ENCODE data around the gene OLR1. TPM values are rescaled to one million over a fixed set of nuclear protein-coding genes. Genes with fewer than 3 reads are reported as not detected.

The OLR1 gene
- total RNA-seq, 4 donors from 2014 or later = 0.33 to 2.4 (median 0.87) TPM

- Histone ChIP-seq H3K4me1 (no peaks in the 10 kb centered on the region), H3K36me3 (no peaks in the 10 kb centered on the region), H3K4me3 (replicated peaks in 1 of 3) (no peak overlapping the region), H3K9me3 (no peaks in the 10 kb centered on the region), H3K27ac (no peak overlapping the region), H3K27me3 (no peaks in the 10 kb centered on the region)
- intact Hi-C loops (cut with DNase I) = no loop called here
- WGBS, 2 donors = 0% methylated on average over 1 of the region's 1 CpG
- TF ChIP-seq, protein P1, sequence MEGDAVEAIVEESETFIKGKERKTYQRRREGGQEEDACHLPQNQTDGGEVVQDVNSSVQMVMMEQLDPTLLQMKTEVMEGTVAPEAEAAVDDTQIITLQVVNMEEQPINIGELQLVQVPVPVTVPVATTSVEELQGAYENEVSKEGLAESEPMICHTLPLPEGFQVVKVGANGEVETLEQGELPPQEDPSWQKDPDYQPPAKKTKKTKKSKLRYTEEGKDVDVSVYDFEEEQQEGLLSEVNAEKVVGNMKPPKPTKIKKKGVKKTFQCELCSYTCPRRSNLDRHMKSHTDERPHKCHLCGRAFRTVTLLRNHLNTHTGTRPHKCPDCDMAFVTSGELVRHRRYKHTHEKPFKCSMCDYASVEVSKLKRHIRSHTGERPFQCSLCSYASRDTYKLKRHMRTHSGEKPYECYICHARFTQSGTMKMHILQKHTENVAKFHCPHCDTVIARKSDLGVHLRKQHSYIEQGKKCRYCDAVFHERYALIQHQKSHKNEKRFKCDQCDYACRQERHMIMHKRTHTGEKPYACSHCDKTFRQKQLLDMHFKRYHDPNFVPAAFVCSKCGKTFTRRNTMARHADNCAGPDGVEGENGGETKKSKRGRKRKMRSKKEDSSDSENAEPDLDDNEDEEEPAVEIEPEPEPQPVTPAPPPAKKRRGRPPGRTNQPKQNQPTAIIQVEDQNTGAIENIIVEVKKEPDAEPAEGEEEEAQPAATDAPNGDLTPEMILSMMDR (IDR thresholded peaks at IDR 0.05) = no peak
- no peak for TF ChIP-seq POLR2A (IDR thresholded peaks at IDR 0.05)
- DNase-seq = no peak
Measured at GRCh38 chr12:10142976-10143589, 28.8 kb downstream of the OLR1 start.

DNA sequence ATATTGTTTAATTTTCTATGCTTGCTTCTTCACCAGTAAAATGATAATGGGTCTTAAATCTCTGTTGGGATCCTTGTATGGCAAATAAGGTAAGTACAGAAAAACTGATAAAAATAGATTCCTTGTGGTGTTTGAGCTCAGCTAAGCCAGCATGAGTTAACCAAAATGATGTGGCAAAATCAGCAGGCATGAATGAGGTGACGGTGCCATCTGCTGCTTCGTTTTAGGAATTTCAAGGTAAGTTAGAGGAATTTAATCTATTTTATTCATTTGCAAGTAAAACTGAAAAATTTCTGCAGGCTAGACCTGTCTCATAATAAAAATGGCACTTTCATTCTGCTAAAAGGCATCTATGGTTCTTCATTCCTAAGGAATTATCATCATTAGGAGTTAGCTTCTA, 31.9 kb downstream of the OLR1 start:
- TF ChIP-seq POLR2A (IDR thresholded peaks at IDR 0.05) = no peak
- TF ChIP-seq, protein P1 (IDR thresholded peaks at IDR 0.05) = peak in 4 of 6 experiments; percentile 32 to 44 (median 43)
- no peaks in the 10 kb centered on the region for H3K36me3 ChIP-seq
- H3K27me3 ChIP-seq = no peaks in the 10 kb centered on the region
- no peak overlapping the region for H3K4me3 ChIP-seq (replicated peaks in 1 of 3)
- intact Hi-C loops (cut with DNase I) = no loop called here
- H3K4me1 ChIP-seq = no peaks in the 10 kb centered on the region
- H3K9me3 ChIP-seq = no peaks in the 10 kb centered on the region
- 13 to 18% methylated on average over 2 of the region's 2 CpGs for WGBS, 2 donors
- DNase-seq = peak in 1 of 2 donors; percentile 10
- H3K27ac ChIP-seq = no peak overlapping the region

GRCh38 chr12:10136637-10137205, 35.2 kb downstream of the OLR1 start:
- WGBS, 2 donors = 78 to 82% methylated on average over 13 of the region's 13 CpGs
- H3K4me1 ChIP-seq = no peaks in the 10 kb centered on the region
- intact Hi-C loops (cut with DNase I) = loop anchor here (10.0 kb wide), 1 partner anchor 102 kb away; the partner anchor contains the start of gene CLEC9A
- no peaks in the 10 kb centered on the region for H3K27me3 ChIP-seq
- H3K9me3 ChIP-seq = no peaks in the 10 kb centered on the region
- no peak overlapping the region for H3K4me3 ChIP-seq (replicated peaks in 1 of 3)
- H3K36me3 ChIP-seq = no peaks in the 10 kb centered on the region
- DNase-seq = no peak
- TF ChIP-seq POLR2A (IDR thresholded peaks at IDR 0.05) = no peak
- TF ChIP-seq, protein P1 (IDR thresholded peaks at IDR 0.05) = no peak
- no peak overlapping the region for H3K27ac ChIP-seq

DNA sequence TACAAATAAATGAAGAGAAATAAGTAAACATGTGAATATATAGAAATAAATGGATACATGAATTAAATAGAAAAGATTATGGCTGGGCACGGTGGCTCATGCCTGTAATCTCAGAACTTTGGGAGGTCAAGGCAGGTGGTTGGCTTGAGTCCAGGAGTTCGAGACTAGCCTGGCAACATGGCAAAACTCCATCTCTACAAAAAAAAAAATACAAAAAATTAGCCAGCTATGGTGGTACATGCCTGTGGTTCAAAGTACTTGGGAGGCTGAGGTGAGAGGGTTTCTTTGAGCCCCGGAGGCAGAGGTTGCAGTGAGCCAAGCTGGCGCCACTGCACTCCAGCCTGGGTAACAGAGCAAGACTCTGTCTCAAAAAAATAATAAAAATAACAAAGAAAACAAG, 36.8 kb downstream of the OLR1 start:
- H3K36me3 ChIP-seq = no peaks in the 10 kb centered on the region
- no peak overlapping the region for H3K27ac ChIP-seq
- intact Hi-C loops (cut with DNase I) = loop anchor here (10.0 kb wide), 1 partner anchor 100 kb away; the partner anchor contains the start of gene CLEC9A
- H3K9me3 ChIP-seq = no peaks in the 10 kb centered on the region
- H3K4me1 ChIP-seq = no peaks in the 10 kb centered on the region
- DNase-seq = no peak
- 80 to 83% methylated on average over 4 of the region's 4 CpGs for WGBS, 2 donors
- H3K27me3 ChIP-seq = no peaks in the 10 kb centered on the region
- no peak for TF ChIP-seq POLR2A (IDR thresholded peaks at IDR 0.05)
- TF ChIP-seq, protein P1 (IDR thresholded peaks at IDR 0.05) = no peak
- no peak overlapping the region for H3K4me3 ChIP-seq (replicated peaks in 1 of 3)

DNA sequence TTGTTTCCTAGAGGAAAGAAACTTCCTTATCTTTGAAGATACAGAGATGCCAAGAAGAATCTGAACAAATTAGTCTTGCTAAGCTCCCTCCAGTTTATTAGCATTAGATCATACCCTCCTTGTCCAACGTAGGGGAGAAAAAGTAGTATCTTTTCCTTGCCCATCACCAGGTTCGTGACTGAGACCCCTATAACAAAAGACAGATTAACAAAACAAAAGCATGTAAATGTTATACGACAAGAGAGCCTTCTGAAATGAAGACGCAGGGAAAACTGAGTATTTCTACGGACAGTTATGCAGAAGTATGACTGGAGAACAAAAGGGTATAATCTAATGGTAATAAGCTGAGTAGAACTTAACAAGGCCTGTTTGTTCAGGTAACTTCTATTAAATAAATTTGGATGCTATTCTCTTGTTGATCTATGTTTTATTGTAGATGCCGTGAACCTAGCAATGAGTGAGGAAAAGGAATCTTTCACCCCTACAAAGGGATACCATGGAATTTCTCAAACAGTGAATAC, 39.0 kb downstream of the OLR1 start:
- Histone ChIP-seq H3K36me3 (no peaks in the 10 kb centered on the region), H3K4me3 (replicated peaks in 1 of 3) (no peak overlapping the region), H3K9me3 (no peaks in the 10 kb centered on the region), H3K4me1 (no peaks in the 10 kb centered on the region), H3K27me3 (no peaks in the 10 kb centered on the region), H3K27ac (no peak overlapping the region)
- intact Hi-C loops (cut with DNase I) = loop anchor here (10.0 kb wide), 1 partner anchor 98 kb away; the partner anchor contains the start of gene CLEC9A
- TF ChIP-seq, protein P1 (IDR thresholded peaks at IDR 0.05) = no peak
- TF ChIP-seq POLR2A (IDR thresholded peaks at IDR 0.05) = no peak
- WGBS, 2 donors = 72 to 74% methylated on average over 6 of the region's 6 CpGs
- DNase-seq = no peak
